PC-3 (cell line): ENCODE measurements around the gene SPIB. TPM values are rescaled to one million over a fixed set of nuclear protein-coding genes. Genes with fewer than 3 reads are reported as not detected.

Experiments used
- ATAC-seq: fragments of 200-7000 bp; cut with Tn5 transposase; 2 replicates; pipeline ENCODE4 v1.9.1; 2020; ENCODE audit warnings: mild to moderate bottlenecking, moderate library complexity
- BruUV-seq: library from RNA; stranded (reverse); fragments of 400-500 nt; replicated peaks from 2 replicates; lab custom pipeline; 2021; lab: Mats Ljungman, UMichigan
- CTCF ChIA-PET: fragments of 300-600 bp; sonication (Branson Sonifier 250); formaldehyde crosslinking; loops from one replicate; lab custom pipeline; 2022; ENCODE audit warnings: antibody characterized with exemption; lab: Charles Lee
- POLR2A ChIA-PET: fragments of 300-600 bp; sonication (Branson Sonifier 250); formaldehyde crosslinking; loops from one replicate; lab custom pipeline; 2022; ENCODE audit warnings: antibody characterized with exemption; ENCODE audit not compliant: unreplicated experiment; lab: Charles Lee
- DNase-seq: peaks from one replicate; pipeline ENCODE4 v3.0.0-alpha.2; 2015
- H2AFZ ChIP-seq: fragments of 300-600 bp; sonication (generic); 2 replicates; pipeline ENCODE4 v1.6.0; 2016; ENCODE audit warnings: antibody characterized with exemption, low read length
- H3F3A ChIP-seq: fragments of 300-600 bp; sonication (generic); one replicate; pipeline ENCODE4 v1.6.0; 2017; ENCODE audit warnings: antibody characterized with exemption, low read length, control low read depth, mild to moderate bottlenecking; ENCODE audit not compliant: unreplicated experiment
- H3K27ac ChIP-seq: fragments of 300-600 bp; sonication (generic); 2 replicates; pipeline ENCODE4 v1.5.1; 2016; ENCODE audit warnings: mild to moderate bottlenecking, low read length
- H3K27me3 ChIP-seq: fragments of 300-600 bp; sonication (generic); 2 replicates; pipeline ENCODE4 v1.6.1; 2016; ENCODE audit warnings: low read length, mixed read lengths
- H3K36me3 ChIP-seq: fragments of 300-600 bp; sonication (generic); 2 replicates; pipeline ENCODE4 v1.6.1; 2016; ENCODE audit warnings: low read depth, mixed run types, low read length, mixed read lengths
- H3K4me1 ChIP-seq: fragments of 300-600 bp; sonication (generic); 2 replicates; pipeline ENCODE4 v1.5.1; 2016; ENCODE audit warnings: low read length; ENCODE audit not compliant: insufficient read depth
- H3K4me2 ChIP-seq: fragments of 300-600 bp; sonication (generic); 2 replicates; pipeline ENCODE4 v1.6.0; 2016; ENCODE audit warnings: low read length
- H3K4me3 ChIP-seq: fragments of 300-600 bp; sonication (generic); 2 replicates; pipeline ENCODE4 v1.5.1; 2016; ENCODE audit warnings: mild to moderate bottlenecking, low read length, mixed read lengths
- H3K79me2 ChIP-seq: fragments of 300-600 bp; sonication (generic); 2 replicates; pipeline ENCODE4 v1.6.1; 2017; ENCODE audit warnings: low read length, mixed read lengths
- H3K9ac ChIP-seq: fragments of 300-600 bp; sonication (generic); 2 replicates; pipeline ENCODE4 v1.6.0; 2016; ENCODE audit warnings: mild to moderate bottlenecking, low read length
- H3K9me2 ChIP-seq: fragments of 300-600 bp; sonication (generic); replicated peaks from 2 replicates; pipeline ENCODE4 v1.6.1; 2016; ENCODE audit warnings: mixed run types, low read length, mixed read lengths
- H3K9me3 ChIP-seq: fragments of 300-600 bp; sonication (generic); 2 replicates; pipeline ENCODE4 v1.6.1; 2016; ENCODE audit warnings: low read length, mixed read lengths
- H4K20me1 ChIP-seq: fragments of 300-600 bp; sonication (generic); 2 replicates; pipeline ENCODE4 v1.6.1; 2016; ENCODE audit warnings: low read length, mixed read lengths
- EZH2 ChIP-seq: fragments of 300-600 bp; sonication (generic); IDR thresholded peaks from one replicate; pipeline ENCODE4 v1.6.1; 2017; ENCODE audit warnings: antibody characterized with exemption, mild to moderate bottlenecking, low read length; ENCODE audit not compliant: unreplicated experiment
- EZH2phosphoT487 ChIP-seq: fragments of 300-600 bp; sonication (generic); IDR thresholded peaks from 2 replicates; pipeline ENCODE4 v1.6.1; 2018; ENCODE audit warnings: mild to moderate bottlenecking, antibody characterized with exemption, low read length, borderline replicate concordance
- intact Hi-C: fragments of 100-400 bp; cut with micrococcal nuclease; formaldehyde crosslinking; loops from 2 replicates; pipeline ENCODE4 v1.9.0; 2023
- total RNA-seq: library from RNA; depleted of rRNA; stranded (reverse); fragments of >200 nt; gene quantifications from 2 replicates; pipeline ENCODE4 v1.2.3, GENCODE V29; 2014
- TF ChIP-seq, protein P1 (sequence below): fragments of 300-600 bp; sonication (generic); conservative IDR thresholded peaks from 2 replicates; pipeline ENCODE4 v1.5.1; 2017; ENCODE audit warnings: antibody characterized with exemption, low read depth, mild to moderate bottlenecking, low read length

SPIB gene
- total RNA-seq, 1 experiment from 2014 or later: not detected

DNA sequence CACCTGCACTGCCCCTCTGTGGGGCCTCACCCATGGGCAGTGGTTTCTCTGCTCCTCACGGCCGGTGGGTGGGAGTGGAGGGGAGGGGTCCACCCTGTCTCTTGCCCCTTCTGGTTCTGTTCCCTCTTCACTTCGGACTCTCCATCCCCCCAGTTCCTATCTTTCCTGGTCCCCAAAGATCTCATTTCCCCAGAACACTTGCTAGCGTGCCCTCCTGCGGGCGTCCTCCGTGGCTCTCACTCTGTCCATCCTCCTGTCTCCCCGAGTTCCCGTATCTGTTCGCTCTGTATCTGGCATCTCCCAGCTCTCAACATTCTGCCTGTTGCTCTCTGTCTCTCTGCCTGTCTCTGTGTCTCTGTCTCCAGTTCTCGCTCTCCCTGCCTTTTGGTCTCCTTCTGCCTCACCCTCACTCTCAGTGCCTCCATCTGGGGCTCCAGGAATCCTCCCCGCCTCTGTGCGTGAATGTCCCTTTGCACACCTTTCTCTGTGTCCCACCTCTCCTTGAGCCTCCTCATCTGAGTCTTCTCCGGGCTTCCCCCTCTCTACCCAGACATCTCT, 363 bp downstream of the SPIB start:
- ChIA-PET CTCF (no interaction called here), POLR2A (interaction anchor here (0.7 kb wide), 1 partner anchor 9 kb away, joined by 6 read pairs; no protein-coding TSS in a partner anchor)
- Histone ChIP-seq H3K9me3 (no peaks in the 10 kb centered on the region), H3K27me3 (peaks cover 26% of the 10 kb centered on the region), H3K36me3 (0 out of 2 replicates have a peak, but pooled peaks cover 3% of the 10 kb centered on the region), H4K20me1 (no peaks in the 10 kb centered on the region), H3K9ac (no peak overlapping the region), H3F3A (no peaks in the 10 kb centered on the region), H3K9me2 (no peaks in the 10 kb centered on the region), H2AFZ (no peak overlapping the region), H3K4me1 (no peaks in the 10 kb centered on the region; the same call in 1 of the 2 replicates), H3K27ac (no peak overlapping the region), H3K4me3 (no peak overlapping the region), H3K79me2 (no peaks in the 10 kb centered on the region), H3K4me2 (no peak overlapping the region)
- DNase-seq (no peak), ATAC-seq (peak; percentile 23; the same call in 1 of the 2 replicates)
- intact Hi-C loops: no loop called here
- BruUV-seq: no TSS peak
- TF ChIP-seq, protein P1, sequence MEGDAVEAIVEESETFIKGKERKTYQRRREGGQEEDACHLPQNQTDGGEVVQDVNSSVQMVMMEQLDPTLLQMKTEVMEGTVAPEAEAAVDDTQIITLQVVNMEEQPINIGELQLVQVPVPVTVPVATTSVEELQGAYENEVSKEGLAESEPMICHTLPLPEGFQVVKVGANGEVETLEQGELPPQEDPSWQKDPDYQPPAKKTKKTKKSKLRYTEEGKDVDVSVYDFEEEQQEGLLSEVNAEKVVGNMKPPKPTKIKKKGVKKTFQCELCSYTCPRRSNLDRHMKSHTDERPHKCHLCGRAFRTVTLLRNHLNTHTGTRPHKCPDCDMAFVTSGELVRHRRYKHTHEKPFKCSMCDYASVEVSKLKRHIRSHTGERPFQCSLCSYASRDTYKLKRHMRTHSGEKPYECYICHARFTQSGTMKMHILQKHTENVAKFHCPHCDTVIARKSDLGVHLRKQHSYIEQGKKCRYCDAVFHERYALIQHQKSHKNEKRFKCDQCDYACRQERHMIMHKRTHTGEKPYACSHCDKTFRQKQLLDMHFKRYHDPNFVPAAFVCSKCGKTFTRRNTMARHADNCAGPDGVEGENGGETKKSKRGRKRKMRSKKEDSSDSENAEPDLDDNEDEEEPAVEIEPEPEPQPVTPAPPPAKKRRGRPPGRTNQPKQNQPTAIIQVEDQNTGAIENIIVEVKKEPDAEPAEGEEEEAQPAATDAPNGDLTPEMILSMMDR: no peak
- no peak for TF ChIP-seq EZH2
- TF ChIP-seq EZH2phosphoT487: no peak

DNA sequence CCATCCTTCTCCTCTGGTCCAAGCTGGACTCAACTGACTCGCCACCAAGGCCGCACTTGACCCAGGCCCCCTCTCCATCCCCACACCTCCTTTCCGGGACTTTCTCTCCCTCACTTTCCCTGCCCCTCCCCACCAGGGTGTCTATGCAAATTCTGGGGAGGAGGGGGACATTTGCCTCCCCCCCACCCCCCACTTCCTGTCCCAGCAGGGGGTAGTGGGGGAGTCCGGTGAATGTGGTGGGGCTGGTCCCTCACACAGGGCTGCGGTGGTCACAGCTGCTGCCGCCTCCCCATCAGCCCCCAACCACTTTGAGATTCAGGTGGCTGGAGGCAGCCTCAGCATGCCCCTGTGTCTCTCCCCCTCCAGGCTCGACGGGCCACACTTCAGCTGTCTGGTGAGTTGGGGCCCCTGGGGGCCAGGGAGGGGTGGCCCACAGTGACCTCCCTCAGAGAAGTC, 870 bp downstream of the SPIB start:
- DNase-seq (no peak), ATAC-seq (no peak)
- no peak overlapping the region for H2AFZ ChIP-seq
- intact Hi-C loops: no loop called here
- no peak overlapping the region for H3K4me3 ChIP-seq
- no peaks in the 10 kb centered on the region for H3K9me3 ChIP-seq
- TF ChIP-seq, protein P1: no peak
- no peak for TF ChIP-seq EZH2
- TF ChIP-seq EZH2phosphoT487: no peak
- H3F3A ChIP-seq: no peaks in the 10 kb centered on the region
- H3K4me2 ChIP-seq: no peak overlapping the region
- CTCF ChIA-PET: no interaction called here
- peaks cover 26% of the 10 kb centered on the region for H3K27me3 ChIP-seq
- no peak overlapping the region for H3K27ac ChIP-seq
- H3K4me1 ChIP-seq: no peaks in the 10 kb centered on the region; the same call in 1 of the 2 replicates
- POLR2A ChIA-PET: no interaction called here
- H3K79me2 ChIP-seq: no peaks in the 10 kb centered on the region
- H3K36me3 ChIP-seq: no peaks in the 10 kb centered on the region
- H4K20me1 ChIP-seq: no peaks in the 10 kb centered on the region
- H3K9ac ChIP-seq: no peak overlapping the region
- H3K9me2 ChIP-seq: no peaks in the 10 kb centered on the region
- BruUV-seq: no TSS peak

DNA sequence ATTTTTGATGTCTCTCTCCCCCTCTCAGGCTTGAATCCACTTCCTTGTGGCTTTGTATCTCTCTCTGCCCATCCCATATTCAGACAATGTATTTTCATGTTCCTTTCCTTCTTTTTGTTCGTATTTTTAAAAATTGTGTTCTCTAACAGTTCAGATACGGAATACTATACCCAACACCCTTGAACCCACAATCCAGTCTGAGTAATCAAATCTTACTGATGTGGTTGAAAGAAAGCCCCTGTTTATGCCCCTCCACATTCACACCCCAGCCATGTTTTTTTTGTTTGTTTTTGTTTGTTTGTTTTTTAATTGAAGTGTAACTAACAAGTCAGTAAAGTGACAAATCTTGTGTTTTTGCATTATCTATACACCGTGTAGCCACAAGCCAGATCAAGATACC, 1.4 kb downstream of the SPIB start:
- DNase-seq (no peak), ATAC-seq (no peak)
- intact Hi-C loops: no loop called here
- Histone ChIP-seq H3K9me2 (no peaks in the 10 kb centered on the region), H3K4me3 (no peak overlapping the region), H4K20me1 (no peaks in the 10 kb centered on the region), H3K79me2 (no peaks in the 10 kb centered on the region), H3K4me1 (no peaks in the 10 kb centered on the region; the same call in 1 of the 2 replicates), H2AFZ (no peak overlapping the region), H3K9ac (no peak overlapping the region), H3K27me3 (peaks cover 26% of the 10 kb centered on the region), H3K36me3 (no peaks in the 10 kb centered on the region), H3K9me3 (no peaks in the 10 kb centered on the region), H3F3A (no peaks in the 10 kb centered on the region), H3K4me2 (no peak overlapping the region), H3K27ac (no peak overlapping the region)
- ChIA-PET POLR2A (no interaction called here), CTCF (no interaction called here)
- no TSS peak for BruUV-seq
- TF ChIP-seq, protein P1: no peak
- no peak for TF ChIP-seq EZH2phosphoT487
- TF ChIP-seq EZH2: no peak
